Trophoblast cell (in vitro differentiated cells and primary cell): ENCODE measurements around the gene ZSCAN25.

ENCODE experiments used
- DNase-seq, 2 donors: peaks; one replicate each; pipeline ENCODE4 v3.0.0-alpha.2; 2016
- H2AFZ ChIP-seq: 2 replicates; pipeline ENCODE4 v1.6.1; 2013; ENCODE audit warnings: low read length, moderate library complexity, mild to moderate bottlenecking; ENCODE audit not compliant: insufficient read depth, poor library complexity
- H2AK5ac ChIP-seq: 2 replicates; pipeline ENCODE4 v1.6.1; 2013; ENCODE audit warnings: mild to moderate bottlenecking, low read length
- H2BK120ac ChIP-seq: 2 replicates; pipeline ENCODE4 v1.6.1; 2013; ENCODE audit warnings: low read length, mild to moderate bottlenecking, moderate library complexity; ENCODE audit not compliant: insufficient read depth, poor library complexity
- H2BK12ac ChIP-seq: 2 replicates; pipeline ENCODE4 v1.6.1; 2013; ENCODE audit warnings: mild to moderate bottlenecking, low read length, moderate library complexity
- H2BK5ac ChIP-seq: 2 replicates; pipeline ENCODE4 v1.6.1; 2013; ENCODE audit warnings: low read length, low read depth, moderate library complexity, mild to moderate bottlenecking; ENCODE audit not compliant: poor library complexity
- H3K14ac ChIP-seq: 2 replicates; pipeline ENCODE4 v1.6.1; 2013; ENCODE audit warnings: mild to moderate bottlenecking, low read length
- H3K18ac ChIP-seq: 2 replicates; pipeline ENCODE4 v1.6.1; 2013; ENCODE audit warnings: mild to moderate bottlenecking, low read length
- H3K23ac ChIP-seq: 2 replicates; pipeline ENCODE4 v1.6.1; 2013; ENCODE audit warnings: low read length
- H3K27ac ChIP-seq: 2 replicates; pipeline ENCODE4 v1.5.1; 2013; ENCODE audit warnings: low read depth, mild to moderate bottlenecking, inconsistent platforms, low read length, moderate library complexity
- H3K27me3 ChIP-seq: 2 replicates; pipeline ENCODE4 v1.6.1; 2013; ENCODE audit warnings: inconsistent platforms, mild to moderate bottlenecking, low read length, moderate library complexity; ENCODE audit not compliant: insufficient read depth
- H3K36me3 ChIP-seq, 2 experiments: 1 replicate in 1 of 2; 2 replicates in 1 of 2; pipeline ENCODE4 v1.6.1; 2013; ENCODE audit warnings: low read length in 2 of 2, mild to moderate bottlenecking in 2 of 2, moderate library complexity in 1 of 2; ENCODE audit not compliant: insufficient read depth in 2 of 2, control insufficient read depth in 1 of 2
- H3K4ac ChIP-seq: 2 replicates; pipeline ENCODE4 v1.6.1; 2013; ENCODE audit warnings: low read depth, mild to moderate bottlenecking, low read length, moderate library complexity
- H3K4me1 ChIP-seq, 2 experiments: 1 replicate in 1 of 2; 2 replicates in 1 of 2; pipeline ENCODE4 v1.6.1; 2013; ENCODE audit warnings: low read length in 2 of 2, mild to moderate bottlenecking in 2 of 2, moderate library complexity in 1 of 2; ENCODE audit not compliant: insufficient read depth in 2 of 2, control insufficient read depth in 1 of 2
- H3K4me2 ChIP-seq: 2 replicates; pipeline ENCODE4 v1.6.1; 2013; ENCODE audit warnings: inconsistent platforms, mild to moderate bottlenecking, low read length, moderate library complexity
- H3K4me3 ChIP-seq: 2 replicates; pipeline ENCODE4 v1.5.1; 2013; ENCODE audit warnings: mild to moderate bottlenecking, low read depth, low read length, inconsistent platforms
- H3K79me1 ChIP-seq: one replicate; pipeline ENCODE4 v1.6.1; 2013; ENCODE audit warnings: low read length
- H3K79me2 ChIP-seq: 2 replicates; pipeline ENCODE4 v1.6.1; 2013; ENCODE audit warnings: low read length, mild to moderate bottlenecking; ENCODE audit not compliant: control insufficient read depth, insufficient read depth, poor library complexity
- H3K9ac ChIP-seq: 2 replicates; pipeline ENCODE4 v1.6.1; 2013; ENCODE audit warnings: mild to moderate bottlenecking, low read length
- H3K9me3 ChIP-seq: 2 replicates; pipeline ENCODE4 v1.6.1; 2013; ENCODE audit warnings: low read depth, mild to moderate bottlenecking, control low read depth, inconsistent platforms, low read length; ENCODE audit not compliant: insufficient read depth
- H4K12ac ChIP-seq: 2 replicates; pipeline ENCODE4 v1.6.1; 2013; ENCODE audit warnings: low read depth, mild to moderate bottlenecking, low read length, moderate library complexity
- H4K8ac ChIP-seq: 2 replicates; pipeline ENCODE4 v1.6.1; 2013; ENCODE audit warnings: low read depth, mild to moderate bottlenecking, low read length, moderate library complexity
- H4K91ac ChIP-seq: one replicate; pipeline ENCODE4 v1.6.1; 2013; ENCODE audit warnings: low read depth, mild to moderate bottlenecking, low read length, moderate library complexity
- whole genome bisulfite sequencing: extraction: QIAGEN DNeasy Blood & Tissue Kit; methylation state at CpG from one replicate; pipeline ENCODE4 v1.1.7; 2013; ENCODE audit warnings: missing lambda C conversion rate; ENCODE audit not compliant: insufficient read length, insufficient coverage; ENCODE audit errors: extremely low coverage; 5-methylcytosine and 5-hydroxymethylcytosine counted together

ZSCAN25 gene

DNA sequence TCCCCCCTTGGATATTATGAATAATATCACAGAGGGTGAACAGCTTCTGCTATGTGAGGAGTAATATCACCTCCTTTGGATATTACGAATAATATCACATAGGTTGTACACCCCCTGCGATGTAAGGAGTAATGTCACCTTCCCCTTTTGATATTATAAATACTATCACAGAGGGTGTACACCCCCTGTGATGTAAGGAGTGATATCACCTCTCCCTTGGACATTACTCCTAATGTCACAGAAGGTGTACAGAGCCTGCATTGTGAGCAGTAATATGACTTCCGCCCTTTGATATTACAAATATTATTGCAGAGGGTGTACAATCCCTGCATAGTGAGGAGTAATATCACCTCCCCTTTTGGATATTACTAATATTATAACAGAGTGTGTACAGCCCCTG lies 27.9 kb upstream of the ZSCAN25 start:
- Histone ChIP-seq H3K9me3 (no peaks in the 10 kb centered on the region), H2AK5ac (no peak overlapping the region), H3K4me3 (no peak overlapping the region), H4K12ac (no peak overlapping the region), H2AFZ (no peak overlapping the region), H3K36me3 (no peaks in the 10 kb centered on the region), H3K18ac (no peak overlapping the region), H4K91ac (no peak overlapping the region), H2BK12ac (no peak overlapping the region), H3K4me1 (no peaks in the 10 kb centered on the region), H2BK120ac (no peak overlapping the region), H3K79me1 (no peaks in the 10 kb centered on the region), H3K27me3 (no peaks in the 10 kb centered on the region), H3K23ac (no peak overlapping the region), H3K27ac (no peak overlapping the region), H3K9ac (no peak overlapping the region), H3K4ac (no peak overlapping the region), H3K79me2 (no peaks in the 10 kb centered on the region), H4K8ac (no peak overlapping the region), H3K4me2 (no peak overlapping the region), H3K14ac (no peak overlapping the region), H2BK5ac (no peak overlapping the region)
- no CpG with 5 or more reads among the region's 3 CpGs for WGBS
- DNase-seq, result no peak

GRCh38 chr7:99594948-99595745 lies 21.6 kb upstream of the ZSCAN25 start:
- H2BK120ac ChIP-seq, result no peak overlapping the region
- no CpG with 5 or more reads among the region's 7 CpGs for WGBS
- H3K27ac ChIP-seq, result no peak overlapping the region
- H3K36me3 ChIP-seq, result no peaks in the 10 kb centered on the region
- H3K9me3 ChIP-seq, result no peaks in the 10 kb centered on the region
- no peak overlapping the region for H3K14ac ChIP-seq
- DNase-seq, result no peak
- H4K12ac ChIP-seq, result no peak overlapping the region
- H2BK12ac ChIP-seq, result no peak overlapping the region
- no peaks in the 10 kb centered on the region for H3K79me1 ChIP-seq
- H3K23ac ChIP-seq, result no peak overlapping the region
- H2AFZ ChIP-seq, result no peak overlapping the region
- H2AK5ac ChIP-seq, result no peak overlapping the region
- no peak overlapping the region for H3K4ac ChIP-seq
- no peak overlapping the region for H3K9ac ChIP-seq
- H3K18ac ChIP-seq, result no peak overlapping the region
- H4K8ac ChIP-seq, result no peak overlapping the region
- no peak overlapping the region for H3K4me3 ChIP-seq
- H3K27me3 ChIP-seq, result no peaks in the 10 kb centered on the region
- H3K4me1 ChIP-seq, result no peaks in the 10 kb centered on the region
- no peak overlapping the region for H3K4me2 ChIP-seq
- H4K91ac ChIP-seq, result no peak overlapping the region
- H3K79me2 ChIP-seq, result no peaks in the 10 kb centered on the region
- H2BK5ac ChIP-seq, result no peak overlapping the region

GRCh38 chr7:99596408-99596955 lies 20.3 kb upstream of the ZSCAN25 start:
- H3K4me3 ChIP-seq, result no peak overlapping the region
- H2AFZ ChIP-seq, result no peak overlapping the region
- H3K9ac ChIP-seq, result no peak overlapping the region
- no peak overlapping the region for H4K8ac ChIP-seq
- DNase-seq, result no peak
- no peak overlapping the region for H3K23ac ChIP-seq
- H2AK5ac ChIP-seq, result no peak overlapping the region
- no peaks in the 10 kb centered on the region for H3K9me3 ChIP-seq
- no CpG with 5 or more reads among the region's 1 CpG for WGBS
- H2BK12ac ChIP-seq, result no peak overlapping the region
- no peak overlapping the region for H2BK120ac ChIP-seq
- no peak overlapping the region for H3K14ac ChIP-seq
- no peak overlapping the region for H3K4me2 ChIP-seq
- H3K79me1 ChIP-seq, result no peaks in the 10 kb centered on the region
- H3K4me1 ChIP-seq, result no peaks in the 10 kb centered on the region
- no peak overlapping the region for H4K12ac ChIP-seq
- H3K27me3 ChIP-seq, result no peaks in the 10 kb centered on the region
- no peak overlapping the region for H3K27ac ChIP-seq
- no peak overlapping the region for H3K4ac ChIP-seq
- no peak overlapping the region for H3K18ac ChIP-seq
- no peak overlapping the region for H2BK5ac ChIP-seq
- H4K91ac ChIP-seq, result no peak overlapping the region
- H3K79me2 ChIP-seq, result no peaks in the 10 kb centered on the region
- H3K36me3 ChIP-seq, result no peaks in the 10 kb centered on the region

DNA sequence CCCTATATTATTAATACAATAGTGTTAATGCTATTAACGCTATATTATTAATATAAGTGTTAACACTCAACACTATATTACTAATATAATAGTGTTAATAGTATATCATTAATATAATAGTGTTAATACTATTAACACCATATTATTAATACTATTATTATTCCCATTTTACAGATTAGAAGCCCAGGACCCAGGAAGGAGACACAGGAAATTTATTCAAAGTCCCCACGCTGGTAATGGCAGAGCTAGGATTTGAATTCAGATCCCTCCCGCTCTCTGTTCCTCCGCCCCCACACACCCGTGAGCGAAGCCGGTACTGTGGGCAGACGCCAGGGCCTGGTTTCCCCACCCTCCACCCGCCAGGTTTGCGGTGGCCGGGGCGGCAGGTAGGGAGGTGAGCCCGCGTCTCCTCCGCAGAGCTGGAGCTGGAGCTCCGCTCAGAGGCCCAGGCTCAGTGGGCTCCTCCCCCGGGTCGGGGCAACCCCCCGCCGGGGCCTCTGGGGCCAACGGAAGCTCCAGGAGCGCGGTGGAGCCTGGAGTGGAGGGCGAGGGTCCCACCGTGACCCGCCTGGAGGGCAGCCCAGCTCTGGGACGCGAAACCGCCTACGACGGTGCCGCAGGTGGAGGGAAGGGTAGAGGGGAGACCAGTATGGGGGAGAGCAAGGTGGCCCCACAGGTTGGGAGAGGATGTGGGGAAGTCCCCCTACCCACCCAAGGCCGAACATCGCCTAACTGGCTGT lies 18.8 kb upstream of the ZSCAN25 start, which contains the start of gene TMEM225B:
TSS of gene TMEM225B (plus strand) at position 506 of the 740 bp plus-strand sequence. CDS start 6,122 bp downstream, outside the sequence.
- H4K8ac ChIP-seq, result no peak within 1 kb of the TSS
- no peaks in the 10 kb centered on the region for H3K9me3 ChIP-seq
- H3K23ac ChIP-seq, result no peak within 1 kb of the TSS
- no peak within 1 kb of the TSS for H2BK12ac ChIP-seq
- no peaks in the 10 kb centered on the region for H3K4me1 ChIP-seq
- no peaks in the 10 kb centered on the region for H3K79me2 ChIP-seq
- no CpG with 5 or more reads among the region's 34 CpGs for WGBS
- no peak within 1 kb of the TSS for H3K4me2 ChIP-seq
- DNase-seq, result no peak
- H3K27me3 ChIP-seq, result no peaks in the 10 kb centered on the region
- H4K91ac ChIP-seq, result no peak within 1 kb of the TSS
- no peak within 1 kb of the TSS for H2BK120ac ChIP-seq
- no peak within 1 kb of the TSS for H4K12ac ChIP-seq
- H3K79me1 ChIP-seq, result no peaks in the 10 kb centered on the region
- no peak within 1 kb of the TSS for H3K4me3 ChIP-seq
- no peak within 1 kb of the TSS for H3K4ac ChIP-seq
- no peak within 1 kb of the TSS for H3K27ac ChIP-seq
- no peak within 1 kb of the TSS for H2BK5ac ChIP-seq
- no peak within 1 kb of the TSS for H3K14ac ChIP-seq
- H2AFZ ChIP-seq, result no peak within 1 kb of the TSS
- H3K36me3 ChIP-seq, result no peaks in the 10 kb centered on the region
- no peak within 1 kb of the TSS for H3K9ac ChIP-seq
- no peak within 1 kb of the TSS for H3K18ac ChIP-seq
- no peak within 1 kb of the TSS for H2AK5ac ChIP-seq
